K562 (cell line): ENCODE measurements around the gene C4A. TPM values are rescaled to one million over a fixed set of nuclear protein-coding genes. Genes with fewer than 3 reads are reported as not detected.

ENCODE experiments used
- BCL6 ChIP-seq: fragments of 250-450 bp; sonication (Bioruptor Pico); IDR thresholded peaks from 2 replicates; pipeline ENCODE4 v1.4.0; 2020
- CHD2 ChIP-seq: IDR thresholded peaks from 2 replicates; pipeline ENCODE4 v1.6.1; 2011; ENCODE audit warnings: low read depth, low read length
- CLOCK ChIP-seq: fragments of 250-450 bp; sonication (Bioruptor Pico); IDR thresholded peaks from 2 replicates; pipeline ENCODE4 v1.4.0; 2020; ENCODE audit warnings: mild to moderate bottlenecking, moderate library complexity, borderline replicate concordance
- DPF2 ChIP-seq: fragments of 450-650 bp; IDR thresholded peaks from 2 replicates; pipeline ENCODE4 v1.6.1; 2016
- ETS1 ChIP-seq: conservative IDR thresholded peaks from 2 replicates; pipeline ENCODE4 v1.6.1; 2011; ENCODE audit warnings: low read depth, mild to moderate bottlenecking, low read length; ENCODE audit not compliant: control insufficient read depth
- JUN ChIP-seq, 2 experiments: sonication (generic) in 1 of 2; formaldehyde crosslinking in 1 of 2; IDR thresholded peaks; 2 replicates each; pipeline versions ENCODE4 v1.6.1 to v1.8.0; 2012 to 2022; ENCODE audit warnings: borderline replicate concordance in 2 of 2, mild to moderate bottlenecking in 2 of 2, improper control_type of control experiment in 1 of 2, low read depth in 1 of 2, low read length in 1 of 2, missing genetic modification reagents in 1 of 2
- MEF2A ChIP-seq: IDR thresholded peaks from 2 replicates; pipeline ENCODE4 v1.6.1; 2011; ENCODE audit warnings: low read depth, mild to moderate bottlenecking, low read length, moderate library complexity; ENCODE audit not compliant: control insufficient read depth
- MLLT1 ChIP-seq, 2 experiments: fragments of 450-650 bp; IDR thresholded peaks; 2 replicates each; pipeline ENCODE4 v1.6.1; 2016
- MXI1 ChIP-seq: IDR thresholded peaks from 2 replicates; pipeline ENCODE4 v1.6.1; 2011; ENCODE audit warnings: low read depth, mild to moderate bottlenecking, improper control_type of control experiment, low read length
- NR2F6 ChIP-seq: fragments of 450-650 bp; formaldehyde crosslinking; IDR thresholded peaks from 2 replicates; pipeline ENCODE4 v1.4.0; 2020; ENCODE audit warnings: mild to moderate bottlenecking
- TAF9B ChIP-seq: fragments of 450-650 bp; IDR thresholded peaks from 2 replicates; pipeline ENCODE4 v1.6.1; 2018; ENCODE audit warnings: mild to moderate bottlenecking; ENCODE audit not compliant: partially characterized antibody
- TGIF2 ChIP-seq: sonication (generic); formaldehyde crosslinking; IDR thresholded peaks from 2 replicates; pipeline ENCODE4 v1.8.1; 2022; ENCODE audit warnings: mild to moderate bottlenecking, missing genetic modification reagents, moderate library complexity
- THAP12 ChIP-seq: fragments of 250-450 bp; sonication (Bioruptor Pico); IDR thresholded peaks from 2 replicates; pipeline ENCODE4 v1.9.0; 2021; ENCODE audit warnings: mild to moderate bottlenecking, inconsistent platforms
- USF2 ChIP-seq: sonication (generic); formaldehyde crosslinking; IDR thresholded peaks from 2 replicates; pipeline ENCODE4 v1.5.0; 2020; ENCODE audit warnings: missing genetic modification reagents
- ZFX ChIP-seq: sonication (generic); formaldehyde crosslinking; IDR thresholded peaks from 2 replicates; pipeline ENCODE4 v1.8.0; 2022; ENCODE audit warnings: mild to moderate bottlenecking, missing genetic modification reagents, moderate library complexity
- ZNF165 ChIP-seq: fragments of 250-450 bp; sonication (Bioruptor Pico); IDR thresholded peaks from 2 replicates; pipeline ENCODE4 v1.4.0; 2020; ENCODE audit warnings: borderline replicate concordance
- ZNF384 ChIP-seq: IDR thresholded peaks from 2 replicates; pipeline ENCODE4 v1.6.1; 2012; ENCODE audit warnings: low read depth, low read length, improper control_type of control experiment
- ZNF561 ChIP-seq: fragments of 450-650 bp; formaldehyde crosslinking; conservative IDR thresholded peaks from 2 replicates; pipeline ENCODE4 v1.4.0; 2020; ENCODE audit warnings: mild to moderate bottlenecking, moderate library complexity
- ZSCAN29 ChIP-seq: fragments of 450-650 bp; IDR thresholded peaks from 2 replicates; pipeline ENCODE4 v1.6.1; 2017
- polyA plus RNA-seq, 8 experiments: library from polyadenylated mRNA; depleted of rRNA in 4 of 8; stranded (reverse) in 5 of 8; unstranded in 3 of 8; fragments of >200 nt; fragmentation: Nextera tagmentation in 2 of 8; fragmentation: Illumina TruSeq in 1 of 8; extraction: Ambion mirVana in 2 of 8; extraction: Trizol in 1 of 8; gene quantifications; 2 replicates each; pipeline versions ENCODE4 v1.2.1 to v1.2.3, GENCODE V29; 2011 to 2014; ENCODE audit warnings: inconsistent platforms in 1 of 8, missing spikeins in 1 of 8
- total RNA-seq, 7 experiments: library from RNA; depleted of rRNA in 6 of 7; stranded (reverse); fragments of >200 nt in 6 of 7; fragmentation: Illumina TruSeq in 2 of 7; extraction: Trizol in 2 of 7; gene quantifications; 2 replicates each; pipeline versions ENCODE4 v1.2.1 to v1.2.3, GENCODE V29; 2011 to 2021; ENCODE audit warnings: low replicate concordance in 1 of 7

The C4A gene
- total and polyA plus RNA-seq, 9 of the 15 experiments (the other 6 are each of a cell fraction or from before 2014, with no cell fraction given), result 0.27 to 7.6 (median 5.0) TPM

- TF ChIP-seq MEF2A (no peak), NR2F6 (CRISPR knock-in tag) (no peak), ZNF561 (CRISPR knock-in tag) (no peak), CHD2 (no peak), MLLT1 (IDR thresholded peaks at IDR 0.05) (peak in 1 of 2 experiments; percentile 16; a peak in 1 of 4 replicates), ETS1 (no peak), CLOCK (CRISPR knock-in tag) (no peak), ZSCAN29 (no peak), TGIF2 (CRISPR knock-in tag) (no peak), JUN (IDR thresholded peaks at IDR 0.05; ENCODE audit: borderline replicate concordance, low read depth, low read length) (no peak), JUN (CRISPR knock-in tag; IDR thresholded peaks at IDR 0.05; ENCODE audit: borderline replicate concordance) (no peak), USF2 (no peak), ZNF165 (no peak), MXI1 (no peak), BCL6 (no peak), ZFX (CRISPR knock-in tag) (0 out of 2 replicates have a peak, but pooled peaks have one; percentile 8), THAP12 (no peak), DPF2 (no peak), TAF9B (no peak), ZNF384 (no peak)
These were observed 12.8 kb upstream of the C4A start (continued) for GRCh38 chr6:31968791-31969711.
